T-helper 17 cell (primary cell): ENCODE data around the gene MRAP2. TPM values are rescaled to one million over a fixed set of nuclear protein-coding genes. Genes with fewer than 3 reads are reported as not detected.
"Not testable (repeated sequence)": the region's sequence is repeated elsewhere in the genome, so short reads cannot be mapped to it uniquely, and the experiment has no call there.

Experiments
- ATAC-seq: fragments of 150-1000 bp; cut with Tn5 transposase; 2 replicates; pipeline ENCODE4 v1.10.0; 2021; ENCODE audit warnings: mild to moderate bottlenecking, moderate library complexity
- DNase-seq, 3 donors: peaks; one replicate each; pipeline versions ENCODE4 v3.0.0 to v3.0.0-alpha.2; 2020 to 2021
- H3K9me3 ChIP-seq: one replicate; pipeline ENCODE4 v1.7.0; 2013; ENCODE audit warnings: low read length, mild to moderate bottlenecking; ENCODE audit not compliant: control insufficient read depth, poor library complexity, severe bottlenecking
- H3K27ac Mint-ChIP-seq: one replicate; pipeline ENCODE4 v1.8.0; 2022; ENCODE audit warnings: mild to moderate bottlenecking, moderate library complexity, mixed read lengths
- H3K27me3 Mint-ChIP-seq: one replicate; pipeline ENCODE4 v1.8.0; 2022; ENCODE audit warnings: mixed read lengths
- H3K36me3 Mint-ChIP-seq: one replicate; pipeline ENCODE4 v1.8.0; 2022; ENCODE audit warnings: low read depth, mixed read lengths
- H3K4me1 Mint-ChIP-seq: one replicate; pipeline ENCODE4 v1.8.0; 2022; ENCODE audit warnings: mild to moderate bottlenecking, mixed read lengths
- H3K4me3 Mint-ChIP-seq: one replicate; pipeline ENCODE4 v1.8.0; 2022; ENCODE audit warnings: mild to moderate bottlenecking, moderate library complexity, mixed read lengths
- total RNA-seq, 4 donors: library from RNA in 2 of 4; stranded (reverse) in 2 of 4; gene quantifications; one replicate each; pipeline ENCODE4 v1.2.3 and lab custom pipeline; 2022 to 2026

The MRAP2 gene
- total RNA-seq, 2 donors from 2014 or later: not detected

DNA sequence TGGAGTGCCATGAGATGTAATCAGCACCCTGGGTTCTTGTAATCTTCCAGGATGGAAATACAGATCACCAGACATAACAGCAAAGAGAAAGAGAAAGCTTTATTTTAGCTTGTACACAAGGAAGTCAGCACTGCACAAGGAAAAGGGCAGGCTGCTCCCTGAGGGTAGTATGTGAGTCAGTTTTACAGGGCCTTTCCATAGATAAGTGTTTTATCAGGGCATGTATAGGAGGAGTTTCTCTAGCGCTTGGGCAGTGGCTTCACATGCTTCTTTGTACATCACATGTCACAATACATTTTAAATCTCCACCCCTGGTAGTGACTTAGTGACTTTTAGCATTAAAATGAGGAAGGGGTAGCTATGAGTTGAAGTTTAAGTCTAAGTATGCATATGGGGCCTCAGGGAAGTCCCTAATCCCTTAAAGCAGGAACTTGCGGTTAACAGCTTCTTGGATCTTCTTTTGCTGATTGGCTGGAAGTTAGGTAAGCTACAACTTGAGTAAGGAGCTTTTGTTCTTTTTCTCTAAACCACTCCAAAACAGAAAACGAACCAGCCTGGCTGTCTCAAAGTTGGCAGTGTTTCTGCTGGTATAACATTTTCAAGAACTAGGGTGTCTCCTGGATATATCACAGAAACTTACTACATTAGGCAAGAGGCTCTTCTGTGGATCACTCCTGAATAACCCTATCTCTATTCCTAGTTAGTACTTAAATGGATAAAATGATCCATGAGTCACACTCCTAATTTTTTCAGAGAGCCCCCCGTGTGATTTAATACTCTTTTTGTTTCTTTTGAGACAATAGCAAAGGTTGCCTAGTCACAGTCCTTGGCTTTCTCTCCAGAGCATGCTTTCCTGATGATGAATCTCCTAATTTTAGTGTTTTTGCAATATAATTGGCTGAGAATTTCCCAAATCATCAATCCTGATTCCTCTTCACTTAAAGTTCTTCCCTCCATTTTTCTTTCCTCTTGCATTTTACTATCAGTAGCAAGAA is 60.2 kb downstream of the MRAP2 start:
- H3K4me3 Mint-ChIP-seq: no peak overlapping the region
- H3K4me1 Mint-ChIP-seq: no peaks in the 10 kb centered on the region
- peaks cover 24% of the 10 kb centered on the region for H3K27me3 Mint-ChIP-seq
- no peak overlapping the region for H3K27ac Mint-ChIP-seq
- no peaks in the 10 kb centered on the region for H3K9me3 ChIP-seq
- ATAC-seq: no peak
- H3K36me3 Mint-ChIP-seq: peaks cover 2% of the 10 kb centered on the region
- DNase-seq: no peak

DNA sequence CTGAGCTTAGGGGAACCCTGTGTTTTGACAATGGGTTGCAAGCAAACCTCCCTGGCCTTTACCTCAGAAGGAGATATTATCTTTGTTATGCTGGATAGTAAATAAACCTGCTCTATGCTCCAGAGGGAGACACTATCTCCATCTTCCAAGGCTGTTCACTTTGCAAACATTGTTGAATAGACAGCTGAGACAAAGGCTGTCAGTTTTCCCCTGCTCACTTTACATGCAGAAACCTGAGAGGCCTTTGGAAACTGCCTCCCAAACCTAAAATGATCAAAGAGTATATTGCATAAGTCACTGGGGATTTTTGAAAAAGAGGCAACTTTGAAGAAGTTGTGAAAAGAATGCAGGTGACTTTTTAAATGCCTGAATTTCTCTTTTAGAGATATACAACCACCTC is 61.6 kb downstream of the MRAP2 start:
- no peak overlapping the region for H3K27ac Mint-ChIP-seq
- no peak overlapping the region for H3K4me3 Mint-ChIP-seq
- H3K36me3 Mint-ChIP-seq: peaks cover 2% of the 10 kb centered on the region
- DNase-seq (no peak), ATAC-seq (no peak)
- H3K9me3 ChIP-seq: no peaks in the 10 kb centered on the region
- H3K4me1 Mint-ChIP-seq: no peaks in the 10 kb centered on the region
- H3K27me3 Mint-ChIP-seq: peaks cover 24% of the 10 kb centered on the region

DNA sequence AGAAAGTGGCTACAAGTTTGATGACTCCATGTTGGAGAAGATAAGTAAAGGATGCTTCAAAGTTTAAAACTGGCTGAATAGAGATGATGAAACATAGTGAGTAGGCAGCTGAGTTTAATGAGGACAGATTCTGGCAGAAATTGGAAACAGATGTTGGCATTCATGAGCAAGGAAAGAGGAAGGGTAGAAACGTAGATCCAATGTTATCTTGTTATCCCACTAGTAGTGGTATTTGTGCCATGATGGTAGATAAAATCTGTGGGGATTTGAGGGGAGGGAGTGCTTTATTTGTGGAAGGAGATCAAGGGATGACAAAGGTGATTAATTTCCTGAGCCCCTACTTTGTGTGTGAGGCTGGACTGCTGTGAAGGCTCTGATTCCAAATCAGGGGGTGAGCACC is 69.5 kb downstream of the MRAP2 start:
- no peak for DNase-seq
- no peak overlapping the region for H3K4me3 Mint-ChIP-seq
- no peak for ATAC-seq
- H3K27ac Mint-ChIP-seq: no peak overlapping the region
- H3K4me1 Mint-ChIP-seq: no peaks in the 10 kb centered on the region
- no peaks in the 10 kb centered on the region for H3K36me3 Mint-ChIP-seq
- no peaks in the 10 kb centered on the region for H3K9me3 ChIP-seq
- peaks cover 19% of the 10 kb centered on the region for H3K27me3 Mint-ChIP-seq

GRCh38 chr6:84105215-84105924 is 71.8 kb downstream of the MRAP2 start:
- H3K27ac Mint-ChIP-seq, DNase-seq, H3K4me1 Mint-ChIP-seq, H3K36me3 Mint-ChIP-seq, H3K9me3 ChIP-seq, H3K4me3 Mint-ChIP-seq, ATAC-seq: not testable (repeated sequence)
- H3K27me3 Mint-ChIP-seq: peaks cover 18% of the 10 kb centered on the region

DNA sequence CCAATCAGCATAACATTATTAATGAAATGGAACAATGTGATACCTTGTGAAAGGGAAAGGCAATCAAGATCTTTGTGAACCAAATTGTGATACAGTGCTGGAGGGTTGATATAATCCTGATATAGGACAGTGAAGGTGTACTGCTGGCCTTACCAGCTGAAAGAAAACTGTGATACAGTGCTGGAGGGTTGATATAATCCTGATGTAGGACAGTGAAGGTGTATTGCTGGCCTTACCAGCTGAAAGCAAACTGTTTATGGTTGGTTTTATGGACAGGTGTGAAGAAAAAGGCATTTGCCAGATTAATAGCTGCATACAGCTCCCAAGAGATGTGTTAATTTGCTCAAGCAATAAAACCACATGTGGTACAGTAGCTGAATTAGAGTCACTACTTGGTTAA is 73.9 kb downstream of the MRAP2 start:
- Mint-ChIP-seq H3K4me1 (no peaks in the 10 kb centered on the region), H3K4me3 (no peak overlapping the region), H3K36me3 (no peaks in the 10 kb centered on the region), H3K27ac (no peak overlapping the region), H3K27me3 (peaks cover 5% of the 10 kb centered on the region)
- DNase-seq (no peak), ATAC-seq (no peak)
- H3K9me3 ChIP-seq: no peaks in the 10 kb centered on the region

DNA sequence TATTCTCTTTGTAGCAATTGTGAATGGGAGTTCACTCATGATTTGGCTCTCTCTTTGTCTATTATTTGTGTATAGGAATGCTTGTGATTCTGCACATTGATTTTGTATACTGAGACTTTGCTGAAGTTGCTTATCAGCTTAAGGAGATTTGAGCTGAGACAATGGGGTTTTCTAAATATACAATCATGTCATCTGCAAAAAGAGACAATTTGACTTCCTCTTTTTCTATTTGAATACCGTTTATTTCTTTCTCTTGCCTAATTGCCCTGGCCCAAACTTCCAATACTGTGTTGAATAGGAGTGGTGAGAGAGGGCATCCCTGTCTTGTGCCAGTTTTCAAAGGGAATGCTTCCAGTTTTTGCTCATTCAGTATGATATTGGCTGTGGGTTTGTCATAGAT is 77.8 kb downstream of the MRAP2 start:
- not testable (repeated sequence) for H3K27ac Mint-ChIP-seq, H3K4me1 Mint-ChIP-seq, ATAC-seq, H3K9me3 ChIP-seq, H3K4me3 Mint-ChIP-seq, DNase-seq, H3K36me3 Mint-ChIP-seq, H3K27me3 Mint-ChIP-seq

- H3K4me1 Mint-ChIP-seq, H3K36me3 Mint-ChIP-seq, DNase-seq, H3K4me3 Mint-ChIP-seq, H3K27ac Mint-ChIP-seq, ATAC-seq, H3K9me3 ChIP-seq, H3K27me3 Mint-ChIP-seq: not testable (repeated sequence)
Measured at GRCh38 chr6:84114933-84115594, 81.5 kb downstream of the MRAP2 start.

GRCh38 chr6:84118191-84118590 is 84.6 kb downstream of the MRAP2 start:
- Mint-ChIP-seq H3K4me3 (no peak overlapping the region), H3K27ac (no peak overlapping the region), H3K4me1 (no peaks in the 10 kb centered on the region), H3K36me3 (no peaks in the 10 kb centered on the region), H3K27me3 (no peaks in the 10 kb centered on the region)
- ATAC-seq (no peak), DNase-seq (no peak)
- H3K9me3 ChIP-seq: no peaks in the 10 kb centered on the region

- H3K4me1 Mint-ChIP-seq: no peaks in the 10 kb centered on the region
- no peak for ATAC-seq
- DNase-seq: no peak
- H3K4me3 Mint-ChIP-seq: no peak overlapping the region
- H3K27me3 Mint-ChIP-seq: no peaks in the 10 kb centered on the region
- no peaks in the 10 kb centered on the region for H3K36me3 Mint-ChIP-seq
- no peak overlapping the region for H3K27ac Mint-ChIP-seq
- H3K9me3 ChIP-seq: no peaks in the 10 kb centered on the region
Measured at GRCh38 chr6:84119277-84119676, 85.7 kb downstream of the MRAP2 start.

DNA sequence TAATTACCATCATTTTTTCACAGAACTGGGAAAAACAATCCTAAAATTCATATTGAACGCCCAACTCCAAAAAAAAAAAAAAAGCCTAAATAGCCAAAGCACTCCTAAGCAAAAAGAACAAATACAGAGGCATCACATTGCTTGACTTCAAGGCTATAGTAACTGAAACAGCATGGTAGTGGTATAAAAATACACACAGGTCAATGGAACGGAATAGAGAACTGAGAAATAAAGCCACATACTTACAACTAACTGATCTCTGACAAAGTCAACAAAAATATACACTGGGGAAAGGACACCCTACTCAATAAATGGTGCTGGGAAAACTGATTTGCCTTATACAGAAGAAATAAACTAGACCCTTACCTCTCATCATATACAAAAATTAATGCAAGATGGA is 89.6 kb downstream of the MRAP2 start:
- no peaks in the 10 kb centered on the region for H3K9me3 ChIP-seq
- DNase-seq (no peak), ATAC-seq (no peak)
- H3K27ac Mint-ChIP-seq: no peak overlapping the region
- H3K36me3 Mint-ChIP-seq: peaks cover 3% of the 10 kb centered on the region
- H3K4me3 Mint-ChIP-seq: no peak overlapping the region
- no peaks in the 10 kb centered on the region for H3K27me3 Mint-ChIP-seq
- H3K4me1 Mint-ChIP-seq: no peaks in the 10 kb centered on the region

GRCh38 chr6:84129588-84129987 is 96.0 kb downstream of the MRAP2 start:
- H3K4me3 Mint-ChIP-seq, H3K9me3 ChIP-seq, ATAC-seq, H3K4me1 Mint-ChIP-seq, H3K27ac Mint-ChIP-seq, H3K27me3 Mint-ChIP-seq, H3K36me3 Mint-ChIP-seq, DNase-seq: not testable (repeated sequence)

DNA sequence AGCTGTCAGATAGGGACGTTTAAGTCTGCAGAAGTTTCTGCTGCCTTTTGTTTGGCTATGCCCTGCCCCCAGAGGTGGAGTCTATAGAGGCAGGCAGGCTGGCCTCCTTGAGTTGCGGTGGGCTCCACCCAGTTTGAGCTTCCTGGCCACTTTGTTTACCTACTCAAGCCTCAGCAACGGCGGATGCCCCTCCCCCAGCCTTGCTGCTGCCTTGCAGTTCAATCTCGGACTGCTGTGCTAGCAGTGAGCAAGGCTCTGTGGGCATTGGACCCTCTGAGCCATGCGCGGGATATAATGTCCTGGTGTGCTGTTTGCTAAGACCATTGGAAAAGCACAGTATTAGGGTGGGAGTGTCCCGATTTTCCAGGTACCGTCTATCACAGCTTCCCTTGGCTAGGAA is 99.8 kb downstream of the MRAP2 start:
- not testable (repeated sequence) for H3K9me3 ChIP-seq, H3K4me1 Mint-ChIP-seq, H3K27me3 Mint-ChIP-seq, ATAC-seq, DNase-seq, H3K36me3 Mint-ChIP-seq, H3K27ac Mint-ChIP-seq, H3K4me3 Mint-ChIP-seq

DNA sequence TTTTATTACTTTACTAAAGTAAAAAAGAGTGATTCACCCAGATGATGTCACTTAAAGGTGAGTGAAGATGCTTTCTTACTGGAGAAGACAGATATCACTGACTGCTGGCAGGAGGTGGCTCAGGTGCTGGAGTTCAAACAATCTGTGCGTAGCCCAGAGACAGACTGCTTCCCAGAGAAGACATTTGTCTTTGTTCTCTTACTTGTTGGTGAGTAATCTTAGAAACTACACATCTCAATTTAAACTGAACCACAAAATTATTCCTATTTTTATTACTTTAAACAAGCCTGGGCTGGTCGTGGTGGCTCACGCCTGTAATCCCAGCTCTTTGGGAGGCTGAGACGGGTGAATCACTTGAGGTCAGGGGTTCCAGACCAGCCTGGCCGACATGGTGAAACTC is 101.7 kb downstream of the MRAP2 start:
- no peak for ATAC-seq
- H3K4me3 Mint-ChIP-seq: no peak overlapping the region
- H3K4me1 Mint-ChIP-seq: no peaks in the 10 kb centered on the region
- no peak overlapping the region for H3K27ac Mint-ChIP-seq
- H3K27me3 Mint-ChIP-seq: no peaks in the 10 kb centered on the region
- H3K9me3 ChIP-seq: no peaks in the 10 kb centered on the region
- peaks cover 6% of the 10 kb centered on the region for H3K36me3 Mint-ChIP-seq
- DNase-seq: no peak
